ENCODE results near the gene CST4. TPM values are rescaled to one million over a fixed set of nuclear protein-coding genes. Genes with fewer than 3 reads are reported as not detected.
A peak's percentile ranks its signal among the peaks of the same experiment; 100 is the strongest.
"Not testable (repeated sequence)": the region's sequence is repeated elsewhere in the genome, so short reads cannot be mapped to it uniquely, and the experiment has no call there.

CST4 gene
- total RNA-seq, 6 donors from 2014 or later, result not detected

GRCh38 chr20:23663180-23663579, 25.7 kb downstream of the CST4 start:
- WGBS, 2 donors, result 88 to 89% methylated on average over 2 to 6 of the region's 6 CpGs
- Histone ChIP-seq H3K27ac (no peak overlapping the region), H3K4me3 (no peak overlapping the region), H3K27me3 (no peaks in the 10 kb centered on the region), H3K36me3 (no peaks in the 10 kb centered on the region), H3K9me3 (no peaks in the 10 kb centered on the region), H3K4me1 (no peaks in the 10 kb centered on the region)
- DNase-seq (no peak), ATAC-seq (ENCODE audit: low FRiP score in 2 of 2) (peak in 1 of 2 donors; percentile 49)
- no peak for TF ChIP-seq EP300 (IDR thresholded peaks at IDR 0.05)
- TF ChIP-seq POLR2A (IDR thresholded peaks at IDR 0.05), result no peak
- no peak for TF ChIP-seq CTCF (IDR thresholded peaks at IDR 0.05)
- TF ChIP-seq POLR2AphosphoS5 (IDR thresholded peaks at IDR 0.05), result no peak

GRCh38 chr20:23662276-23662870, 26.5 kb downstream of the CST4 start:
- no peak for DNase-seq
- Histone ChIP-seq H3K27me3 (no peaks in the 10 kb centered on the region), H3K9me3 (no peaks in the 10 kb centered on the region), H3K4me1 (no peaks in the 10 kb centered on the region), H3K27ac (no peak overlapping the region), H3K4me3 (no peak overlapping the region), H3K36me3 (no peaks in the 10 kb centered on the region)
- no peak for TF ChIP-seq POLR2AphosphoS5 (IDR thresholded peaks at IDR 0.05)
- no peak for TF ChIP-seq POLR2A (IDR thresholded peaks at IDR 0.05)
- TF ChIP-seq EP300 (IDR thresholded peaks at IDR 0.05), result no peak
- no peak for TF ChIP-seq CTCF (IDR thresholded peaks at IDR 0.05)
- no peak for ATAC-seq (ENCODE audit: low FRiP score in 2 of 2)
- 80 to 87% methylated on average over 5 to 9 of the region's 9 CpGs for WGBS, 2 donors

- Histone ChIP-seq H3K9me3 (no peaks in the 10 kb centered on the region), H3K36me3 (no peaks in the 10 kb centered on the region), H3K4me3 (no peak overlapping the region), H3K27me3 (no peaks in the 10 kb centered on the region), H3K27ac (no peak overlapping the region), H3K4me1 (peaks cover 1 to 7% (median 5%) of the 10 kb centered on the region in 4 donors)
- DNase-seq (no peak), ATAC-seq (ENCODE audit: low FRiP score in 2 of 2) (no peak)
- WGBS, 2 donors, result 92 to 96% methylated on average over 6 of the region's 6 CpGs
- TF ChIP-seq POLR2A (IDR thresholded peaks at IDR 0.05) (no peak), CTCF (IDR thresholded peaks at IDR 0.05) (no peak), POLR2AphosphoS5 (IDR thresholded peaks at IDR 0.05) (no peak), EP300 (IDR thresholded peaks at IDR 0.05) (no peak)
Measured at GRCh38 chr20:23661002-23661429, 27.8 kb downstream of the CST4 start.

GRCh38 chr20:23659989-23660837, 28.6 kb downstream of the CST4 start:
- Histone ChIP-seq H3K36me3 (no peaks in the 10 kb centered on the region), H3K27me3 (no peaks in the 10 kb centered on the region), H3K4me1 (peaks cover 9 to 15% (median 13%) of the 10 kb centered on the region in 4 donors), H3K4me3 (no peak overlapping the region), H3K27ac (no peak overlapping the region), H3K9me3 (no peaks in the 10 kb centered on the region)
- peak in 1 of 2 donors; percentile 60 for ATAC-seq (ENCODE audit: low FRiP score in 2 of 2)
- no peak for DNase-seq
- WGBS, 2 donors, result 50 to 64% methylated on average over 8 of the region's 8 CpGs
- no peak for TF ChIP-seq EP300 (IDR thresholded peaks at IDR 0.05)
- no peak for TF ChIP-seq POLR2AphosphoS5 (IDR thresholded peaks at IDR 0.05)
- no peak for TF ChIP-seq CTCF (IDR thresholded peaks at IDR 0.05)
- no peak for TF ChIP-seq POLR2A (IDR thresholded peaks at IDR 0.05)

- H3K27me3 ChIP-seq; H3K36me3 ChIP-seq; H3K27ac ChIP-seq; ATAC-seq (ENCODE audit: low FRiP score in 2 of 2); DNase-seq; H3K4me3 ChIP-seq; H3K9me3 ChIP-seq: not testable (repeated sequence)
- peaks cover 10 to 19% (median 17%) of the 10 kb centered on the region in 4 donors for H3K4me1 ChIP-seq
- 85 to 95% methylated on average over 2 of the region's 2 CpGs for WGBS, 2 donors
Measured at GRCh38 chr20:23659610-23659988, 29.2 kb downstream of the CST4 start.

Data from upper lobe of left lung (tissue), 6 donors.